Fibroblast of gingiva (primary cell): Measurements from ENCODE around the gene ITCH.
"Not testable (repeated sequence)": the region's sequence is repeated elsewhere in the genome, so short reads cannot be mapped to it uniquely, and the experiment has no call there.

ENCODE experiments used
- DNase-seq: peaks from one replicate; pipeline ENCODE4 v3.0.0-alpha.2; 2011; ENCODE audit warnings: low read depth

The ITCH gene

GRCh38 chr20:34414525-34414924 is 51.5 kb downstream of the ITCH start:
- DNase-seq, result not testable (repeated sequence)

DNA sequence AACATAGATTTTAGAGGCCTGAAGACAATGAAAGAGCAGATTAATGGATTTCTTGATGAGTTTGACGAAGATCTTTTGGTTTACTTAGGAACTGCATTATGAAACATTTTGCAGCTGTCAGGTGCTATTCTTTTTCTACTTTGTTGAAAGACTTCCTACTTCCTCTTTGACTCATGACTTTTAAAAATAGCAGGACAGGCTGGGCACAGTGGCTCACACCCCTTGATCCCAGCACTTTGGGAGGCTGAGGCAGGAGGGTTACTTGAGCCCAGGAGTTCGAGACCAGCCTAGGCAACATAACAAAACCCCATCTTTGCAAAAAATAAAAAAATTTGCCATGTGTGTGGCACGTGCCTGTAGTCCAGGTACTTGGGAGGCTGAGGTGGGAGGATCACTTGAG is 52.0 kb downstream of the ITCH start:
- no peak for DNase-seq

GRCh38 chr20:34420146-34420545 is 57.1 kb downstream of the ITCH start:
- no peak for DNase-seq

DNA sequence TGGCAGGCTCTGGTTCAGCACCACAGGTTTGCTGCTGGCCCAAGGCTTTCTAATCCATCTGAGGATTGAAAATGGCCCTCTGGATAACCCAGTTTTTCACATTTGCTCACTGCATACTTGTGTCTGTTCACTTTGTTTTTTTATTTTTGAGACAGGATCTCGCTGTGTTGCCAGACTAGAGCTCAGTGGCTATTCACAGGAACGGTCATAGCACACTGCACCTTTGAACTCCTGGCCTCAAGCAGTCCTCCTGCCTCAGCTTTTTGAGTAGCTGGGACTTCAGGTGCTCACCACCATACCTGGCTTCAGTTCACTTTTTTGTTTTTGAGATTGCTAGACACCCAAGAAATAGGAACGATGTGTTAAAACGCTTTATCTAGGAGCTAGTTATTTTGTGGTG is 57.9 kb downstream of the ITCH start:
- no peak for DNase-seq

- DNase-seq, result no peak
These were observed 58.8 kb downstream of the ITCH start for GRCh38 chr20:34421766-34422466.

- not testable (repeated sequence) for DNase-seq
These were observed 62.1 kb downstream of the ITCH start for GRCh38 chr20:34425032-34425690.

GRCh38 chr20:34426026-34426425 is 63.0 kb downstream of the ITCH start:
- no peak for DNase-seq

GRCh38 chr20:34427331-34427730 is 64.3 kb downstream of the ITCH start:
- DNase-seq, result no peak

- DNase-seq, result no peak
These were observed 64.7 kb downstream of the ITCH start for GRCh38 chr20:34427784-34428183.

GRCh38 chr20:34431168-34431567 is 68.1 kb downstream of the ITCH start:
- DNase-seq, result no peak

- not testable (repeated sequence) for DNase-seq
These were observed 69.6 kb downstream of the ITCH start for GRCh38 chr20:34432663-34433062.

DNA sequence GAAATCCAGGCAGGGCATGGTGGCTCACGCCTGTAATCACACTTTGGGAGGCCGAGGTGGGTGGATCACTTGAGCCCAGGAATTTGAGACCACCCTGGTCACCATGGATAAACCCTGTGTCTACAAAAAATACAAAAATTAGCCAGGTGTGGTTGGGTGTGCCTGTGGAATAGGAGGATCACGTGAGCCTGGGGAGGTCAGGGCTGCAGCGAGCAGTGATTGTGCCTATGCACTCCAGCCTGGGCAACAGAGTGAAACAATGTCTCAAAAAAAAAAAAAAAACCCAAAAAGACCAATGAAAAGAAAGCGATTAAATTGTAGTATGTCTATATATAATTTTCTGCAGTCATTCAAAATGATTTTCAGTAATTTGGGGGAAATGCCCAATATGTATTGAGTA is 70.3 kb downstream of the ITCH start:
- DNase-seq, result no peak

GRCh38 chr20:34435589-34435988 is 72.5 kb downstream of the ITCH start:
- no peak for DNase-seq

DNA sequence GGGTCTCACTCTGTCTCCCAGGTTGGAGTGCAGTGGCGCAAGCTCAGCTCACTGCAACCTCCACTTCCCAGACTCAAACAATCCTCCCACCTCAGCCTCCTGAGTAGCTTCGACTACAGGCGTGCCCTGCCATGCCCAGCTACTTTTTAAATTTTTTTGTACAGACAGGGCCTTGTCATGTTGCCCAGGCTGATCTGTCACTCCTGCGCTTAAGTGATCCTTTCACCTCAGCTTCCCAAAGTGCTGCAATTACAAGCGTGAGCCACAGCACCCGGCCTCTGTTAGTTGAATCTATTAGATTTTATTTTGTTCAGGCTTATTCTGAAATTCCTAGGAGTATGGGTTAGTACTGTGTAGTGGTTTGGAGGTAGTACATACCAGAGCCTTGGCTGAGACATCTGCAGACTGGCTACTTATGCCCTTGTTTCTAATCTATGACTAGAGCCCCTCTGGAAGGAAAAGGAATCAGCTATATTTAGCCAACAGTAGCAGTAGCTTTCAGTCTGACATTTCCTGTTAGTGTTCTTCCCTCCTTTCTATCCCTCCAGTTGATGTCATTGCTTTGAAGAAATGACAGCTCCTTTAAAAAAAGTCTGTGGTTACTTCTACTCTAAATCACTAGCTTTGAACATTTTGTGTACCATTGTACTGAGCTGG is 74.4 kb downstream of the ITCH start:
- DNase-seq, result no peak

GRCh38 chr20:34439168-34439567 is 76.1 kb downstream of the ITCH start:
- DNase-seq, result no peak

DNA sequence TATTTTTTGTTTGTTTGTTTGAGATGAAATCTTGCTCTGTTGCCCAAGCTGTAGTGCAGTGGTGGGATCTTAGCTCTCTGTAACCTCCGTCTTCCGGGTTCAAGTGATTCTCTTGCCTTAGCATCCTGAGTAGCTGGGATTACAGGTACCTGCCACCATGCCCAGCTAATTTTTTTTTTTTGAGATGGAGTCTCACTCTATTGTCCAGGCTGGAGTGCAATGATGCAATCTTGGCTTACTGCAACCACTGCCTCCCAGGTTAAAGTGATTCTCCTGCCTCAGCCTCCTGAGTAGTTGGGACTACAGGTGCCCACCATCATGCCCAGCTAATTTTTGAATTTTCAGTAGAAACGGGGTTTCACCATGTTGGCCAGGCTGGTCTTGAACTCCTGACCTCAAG is 78.3 kb downstream of the ITCH start:
- not testable (repeated sequence) for DNase-seq

- DNase-seq, result no peak
These were observed 80.5 kb downstream of the ITCH start for GRCh38 chr20:34443546-34443945.

- no peak for DNase-seq
These were observed 82.3 kb downstream of the ITCH start for GRCh38 chr20:34445177-34446065.

DNA sequence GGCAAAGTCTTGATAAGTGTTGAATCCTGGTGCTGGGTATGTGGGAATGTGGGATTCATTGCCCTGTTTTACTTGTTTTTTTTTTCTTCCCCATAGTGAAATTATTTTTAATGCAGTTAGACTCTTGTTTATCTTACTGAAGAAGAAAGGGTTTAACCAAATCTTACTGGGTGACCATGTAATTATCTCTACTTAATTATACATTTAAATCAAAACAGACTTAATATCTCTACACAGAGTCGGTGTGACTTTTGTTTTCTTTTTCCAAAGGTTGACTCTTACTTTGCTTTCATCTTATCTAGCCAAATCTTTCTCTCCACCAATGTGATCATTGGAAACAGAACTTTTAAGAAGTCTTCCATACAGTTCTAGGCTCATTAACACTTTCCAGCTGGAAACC is 85.4 kb downstream of the ITCH start:
- no peak for DNase-seq

DNA sequence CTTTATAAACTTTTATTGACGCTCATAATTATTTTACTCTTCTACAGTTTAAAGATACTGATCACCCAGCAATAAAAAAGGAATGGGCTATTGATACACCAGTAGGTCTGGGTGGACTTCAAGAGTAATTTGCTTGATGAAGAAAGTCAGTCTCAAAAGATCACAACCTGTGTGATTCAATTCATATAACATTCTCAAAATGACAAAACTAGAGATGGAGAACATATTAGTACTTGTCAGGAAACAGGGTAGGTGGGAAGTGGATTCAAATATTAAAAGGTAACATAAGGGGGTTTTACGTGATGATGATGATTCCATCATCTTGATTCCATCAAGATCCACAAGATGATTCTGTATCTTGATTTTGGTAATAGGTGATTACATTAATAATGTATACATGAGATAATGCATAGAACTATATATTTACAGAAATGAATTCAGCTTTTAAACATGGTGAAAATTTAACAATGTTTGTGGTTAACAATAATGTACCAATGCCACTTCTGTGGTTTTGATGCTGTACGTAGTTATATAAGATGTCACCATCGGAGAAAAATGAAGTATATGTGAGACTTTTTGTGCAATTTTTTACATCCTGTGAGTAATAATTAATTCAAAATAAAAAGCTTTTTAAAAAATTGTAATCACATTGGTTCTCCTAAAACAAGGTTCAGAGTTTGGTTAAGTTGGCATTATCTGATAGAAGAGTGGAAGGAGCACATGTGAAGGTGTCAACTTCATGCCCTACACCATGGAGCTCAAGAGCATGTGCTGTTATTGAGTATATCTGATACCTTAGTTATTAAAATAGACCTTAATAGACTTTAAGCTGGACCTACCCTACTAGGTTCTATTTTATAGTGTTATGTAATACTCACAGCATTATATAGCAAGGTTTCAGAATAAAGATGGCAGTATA is 86.9 kb downstream of the ITCH start:
- no peak for DNase-seq

GRCh38 chr20:34452281-34452982 is 89.4 kb downstream of the ITCH start:
- peak; percentile 56 for DNase-seq
